DOHH2 (cell line): ENCODE results near the gene ASB15.
A peak's percentile ranks its signal among the peaks of the same experiment; 100 is the strongest.
"Not testable (repeated sequence)": the region's sequence is repeated elsewhere in the genome, so short reads cannot be mapped to it uniquely, and the experiment has no call there.

ENCODE experiments used
- H3F3A ChIP-seq: fragments of 200-600 bp; sonication (generic), shearing (Covaris generic); 2 replicates; pipeline ENCODE4 v1.6.0; 2016; ENCODE audit warnings: antibody characterized with exemption, mild to moderate bottlenecking; ENCODE audit not compliant: control insufficient read depth, insufficient read depth
- H3K27ac ChIP-seq: fragments of 200-600 bp; sonication (generic); 2 replicates; pipeline ENCODE4 v1.5.1; 2014; ENCODE audit warnings: low read depth, mild to moderate bottlenecking, low read length, moderate library complexity
- H3K27me3 ChIP-seq: fragments of 200-600 bp; sonication (generic); 2 replicates; pipeline ENCODE4 v1.6.1; 2014; ENCODE audit warnings: mild to moderate bottlenecking, low read length, mixed read lengths; ENCODE audit not compliant: control insufficient read depth
- H3K36me3 ChIP-seq: fragments of 200-600 bp; sonication (generic); 2 replicates; pipeline ENCODE4 v1.6.1; 2014; ENCODE audit warnings: mild to moderate bottlenecking, low read length, moderate library complexity, mixed read lengths; ENCODE audit not compliant: control insufficient read depth
- H3K4me1 ChIP-seq: fragments of 200-600 bp; sonication (generic); 2 replicates; pipeline ENCODE4 v1.6.1; 2014; ENCODE audit warnings: mild to moderate bottlenecking, low read length, mixed read lengths; ENCODE audit not compliant: control insufficient read depth
- H3K4me2 ChIP-seq: fragments of 200-600 bp; sonication (generic); 2 replicates; pipeline ENCODE4 v1.6.0; 2014; ENCODE audit warnings: mild to moderate bottlenecking, low read length, moderate library complexity
- H3K4me3 ChIP-seq: fragments of 200-600 bp; sonication (generic); 2 replicates; pipeline ENCODE4 v1.5.1; 2014; ENCODE audit warnings: mild to moderate bottlenecking, low read length, mixed read lengths
- H3K79me2 ChIP-seq: fragments of 200-600 bp; sonication (generic); 2 replicates; pipeline ENCODE4 v1.6.1; 2014; ENCODE audit warnings: mild to moderate bottlenecking, low read length, mixed read lengths; ENCODE audit not compliant: control insufficient read depth
- H3K9me2 ChIP-seq: fragments of 200-600 bp; sonication (generic); replicated peaks from 2 replicates; pipeline ENCODE4 v1.6.1; 2014; ENCODE audit warnings: mild to moderate bottlenecking, low read length, mixed read lengths; ENCODE audit not compliant: control insufficient read depth
- H3K9me3 ChIP-seq: fragments of 200-600 bp; sonication (generic); 2 replicates; pipeline ENCODE4 v1.6.1; 2014; ENCODE audit warnings: antibody characterized with exemption, low read length, mixed read lengths; ENCODE audit not compliant: control insufficient read depth, insufficient read depth
- H4K20me1 ChIP-seq: fragments of 200-600 bp; sonication (generic); 2 replicates; pipeline ENCODE4 v1.6.0; 2014; ENCODE audit warnings: low read depth, mild to moderate bottlenecking, antibody characterized with exemption, low read length, moderate library complexity; ENCODE audit not compliant: control insufficient read depth, insufficient read depth
- CTCF ChIP-seq: fragments of 200-600 bp; sonication (generic); IDR thresholded peaks from one replicate; pipeline ENCODE4 v1.5.1; 2014; ENCODE audit warnings: antibody characterized with exemption, mild to moderate bottlenecking, low read depth, low read length; ENCODE audit not compliant: poor library complexity, severe bottlenecking
- EZH2phosphoT487 ChIP-seq: fragments of 200-600 bp; sonication (generic); IDR thresholded peaks from 2 replicates; pipeline ENCODE4 v1.6.1; 2017; ENCODE audit warnings: borderline replicate concordance, mild to moderate bottlenecking, antibody characterized with exemption, low read length, moderate library complexity, mixed read lengths

Gene ASB15

GRCh38 chr7:123632808-123633207 lies 31.2 kb downstream of the ASB15 start:
- no peaks in the 10 kb centered on the region for H3K36me3 ChIP-seq
- no peak overlapping the region for H3K4me2 ChIP-seq
- no peaks in the 10 kb centered on the region for H4K20me1 ChIP-seq
- H3K9me2 ChIP-seq: no peaks in the 10 kb centered on the region
- H3K9me3 ChIP-seq: no peaks in the 10 kb centered on the region
- TF ChIP-seq EZH2phosphoT487 (no peak), CTCF (no peak)
- H3K4me3 ChIP-seq: no peak overlapping the region
- no peaks in the 10 kb centered on the region for H3F3A ChIP-seq
- no peaks in the 10 kb centered on the region for H3K79me2 ChIP-seq
- H3K4me1 ChIP-seq: no peaks in the 10 kb centered on the region
- H3K27ac ChIP-seq: no peak overlapping the region
- peaks cover 4% of the 10 kb centered on the region; the same call in 1 of the 2 replicates for H3K27me3 ChIP-seq

DNA sequence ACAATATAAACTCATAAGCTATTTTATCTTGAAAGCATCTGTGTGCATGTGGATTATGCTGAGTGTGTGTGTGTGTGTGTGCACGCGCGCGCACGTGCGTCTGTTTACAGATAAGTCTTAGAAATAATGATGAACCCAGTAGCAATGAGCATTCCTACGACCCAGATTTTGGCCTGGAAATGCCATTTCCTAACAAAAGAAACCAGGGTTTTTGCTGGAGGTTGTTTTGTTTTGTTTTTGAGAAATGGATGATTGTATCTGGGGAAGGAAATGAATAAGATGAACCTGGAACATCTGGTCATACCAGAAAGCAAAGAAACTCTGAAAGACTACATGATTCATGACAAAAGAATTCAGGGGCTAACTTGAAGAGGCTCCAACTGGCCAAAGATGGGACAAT lies 31.9 kb downstream of the ASB15 start:
- Histone ChIP-seq H3K9me3 (no peaks in the 10 kb centered on the region), H3F3A (no peaks in the 10 kb centered on the region), H3K4me3 (no peak overlapping the region), H3K27ac (no peak overlapping the region), H3K9me2 (no peaks in the 10 kb centered on the region), H4K20me1 (no peaks in the 10 kb centered on the region), H3K79me2 (no peaks in the 10 kb centered on the region), H3K27me3 (peaks cover 8% of the 10 kb centered on the region; the same call in 1 of the 2 replicates), H3K36me3 (no peaks in the 10 kb centered on the region), H3K4me2 (no peak overlapping the region), H3K4me1 (no peaks in the 10 kb centered on the region)
- TF ChIP-seq CTCF: no peak
- TF ChIP-seq EZH2phosphoT487: no peak

DNA sequence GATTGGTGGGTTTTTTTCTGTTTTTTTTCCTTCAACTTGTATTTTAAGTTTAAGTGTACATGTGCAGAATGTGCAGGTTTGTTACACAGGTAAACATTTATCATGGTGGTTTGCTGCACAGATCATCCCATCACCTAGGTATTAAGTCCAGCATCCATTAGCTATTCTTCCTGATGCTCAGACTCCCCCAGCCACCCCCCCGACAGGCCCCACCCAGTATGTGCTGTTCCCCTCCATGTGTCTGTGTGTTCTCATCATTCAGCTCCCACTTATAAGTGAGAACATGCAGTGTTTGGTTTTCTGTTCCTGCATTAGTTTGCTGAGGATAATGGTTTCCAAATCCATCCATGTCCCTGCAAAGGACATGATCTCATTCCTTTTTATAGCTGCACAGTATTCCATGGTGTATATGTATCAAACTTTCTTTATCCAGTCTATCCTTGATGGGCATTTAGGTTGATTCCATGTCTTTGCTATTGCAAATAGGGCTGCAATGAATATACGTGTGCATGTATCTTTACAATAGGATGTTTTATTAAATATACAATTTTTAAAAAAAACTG lies 32.5 kb downstream of the ASB15 start:
- not testable (repeated sequence) for H3K9me3 ChIP-seq

DNA sequence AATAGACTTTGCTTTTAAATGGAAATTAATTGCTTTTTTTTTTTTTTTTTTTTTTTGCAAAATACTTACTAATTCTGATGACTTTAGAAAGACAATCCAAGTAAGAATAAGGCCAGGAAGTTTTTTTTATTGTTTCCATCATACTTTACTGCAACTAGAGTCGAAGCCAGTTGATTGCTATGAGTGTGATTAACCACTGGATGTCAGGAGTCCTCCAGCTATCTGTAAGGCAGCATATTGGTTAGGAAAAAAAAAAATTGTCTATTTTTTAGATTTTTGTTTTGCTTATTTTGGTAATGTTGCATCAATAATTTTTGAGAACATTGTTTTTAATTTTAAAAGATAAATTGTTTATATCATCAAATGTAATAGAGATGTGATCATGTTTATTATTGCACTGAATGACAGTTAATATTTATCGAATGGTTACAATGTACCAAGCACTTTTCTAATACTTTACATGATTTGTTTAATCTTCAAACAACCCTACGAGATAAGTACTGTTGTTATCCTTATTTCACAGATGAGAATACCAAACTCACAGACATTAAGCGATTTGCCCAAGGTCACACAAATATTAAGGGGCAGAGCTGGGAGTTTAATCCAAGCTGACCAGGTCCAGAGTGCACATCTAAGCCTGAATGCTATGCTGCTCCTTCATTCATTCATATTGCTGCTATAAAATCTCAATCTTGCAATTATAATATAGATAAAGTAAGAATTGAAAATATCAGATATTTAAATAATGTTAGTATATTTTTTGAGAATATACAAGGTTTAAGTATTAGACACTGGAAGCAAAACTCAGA lies 34.1 kb downstream of the ASB15 start:
- H3K4me1 ChIP-seq: no peaks in the 10 kb centered on the region
- no peak overlapping the region for H3K27ac ChIP-seq
- no peaks in the 10 kb centered on the region for H4K20me1 ChIP-seq
- H3F3A ChIP-seq: no peaks in the 10 kb centered on the region
- peaks cover 8% of the 10 kb centered on the region; the same call in 1 of the 2 replicates for H3K27me3 ChIP-seq
- H3K4me3 ChIP-seq: no peak overlapping the region
- H3K9me3 ChIP-seq: no peaks in the 10 kb centered on the region
- H3K36me3 ChIP-seq: no peaks in the 10 kb centered on the region
- H3K4me2 ChIP-seq: no peak overlapping the region
- no peaks in the 10 kb centered on the region for H3K79me2 ChIP-seq
- no peaks in the 10 kb centered on the region for H3K9me2 ChIP-seq
- TF ChIP-seq EZH2phosphoT487 (no peak), CTCF (peak; percentile 47)

More for the DNA sequence above, 32.5 kb downstream of the ASB15 start:
- H3K4me2 ChIP-seq, H3K9me2 ChIP-seq, H3K79me2 ChIP-seq, H3K27ac ChIP-seq, H3K27me3 ChIP-seq, H3F3A ChIP-seq, H3K4me3 ChIP-seq, H3K36me3 ChIP-seq, H4K20me1 ChIP-seq, H3K4me1 ChIP-seq: not testable (repeated sequence)
